IPS-18a (cell line): Measurements from ENCODE around the gene DNAJC22.

Source experiments
- H3K27ac ChIP-seq: one replicate; pipeline ENCODE4 v1.5.1; 2013; ENCODE audit warnings: low read length
- H3K27me3 ChIP-seq: one replicate; pipeline ENCODE4 v1.6.1; 2013; ENCODE audit warnings: mild to moderate bottlenecking, low read length; ENCODE audit not compliant: control insufficient read depth, insufficient read depth
- H3K36me3 ChIP-seq: one replicate; pipeline ENCODE4 v1.6.1; 2013; ENCODE audit warnings: low read depth, low read length; ENCODE audit not compliant: control insufficient read depth
- H3K4me1 ChIP-seq: one replicate; pipeline ENCODE4 v1.6.1; 2013; ENCODE audit warnings: low read depth, low read length; ENCODE audit not compliant: control insufficient read depth
- H3K4me3 ChIP-seq: one replicate; pipeline ENCODE4 v1.5.1; 2013; ENCODE audit warnings: low read length
- H3K9ac ChIP-seq: one replicate; pipeline ENCODE4 v1.6.1; 2013; ENCODE audit warnings: mild to moderate bottlenecking, low read length, moderate library complexity
- H3K9me3 ChIP-seq: one replicate; pipeline ENCODE4 v1.6.1; 2013; ENCODE audit warnings: low read depth, low read length; ENCODE audit not compliant: control insufficient read depth

The DNAJC22 gene

DNA sequence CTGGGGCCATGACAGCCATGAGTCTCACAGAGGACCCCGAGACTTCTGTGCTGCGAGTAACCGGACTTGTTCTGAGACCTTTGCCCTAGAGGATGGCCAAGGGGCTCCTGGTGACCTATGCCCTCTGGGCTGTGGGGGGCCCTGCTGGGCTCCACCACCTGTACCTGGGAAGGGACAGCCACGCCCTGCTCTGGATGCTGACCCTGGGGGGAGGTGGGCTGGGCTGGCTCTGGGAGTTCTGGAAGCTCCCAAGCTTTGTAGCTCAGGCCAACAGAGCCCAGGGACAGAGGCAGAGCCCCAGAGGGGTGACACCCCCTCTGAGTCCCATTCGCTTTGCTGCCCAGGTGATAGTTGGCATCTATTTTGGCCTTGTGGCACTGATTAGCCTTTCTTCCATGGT is 2.1 kb downstream of the DNAJC22 start:
- no peak overlapping the region for H3K9ac ChIP-seq
- H3K4me3 ChIP-seq, result no peak overlapping the region
- H3K27me3 ChIP-seq, result peaks cover 63% of the 10 kb centered on the region
- H3K4me1 ChIP-seq, result peaks cover 7% of the 10 kb centered on the region
- no peaks in the 10 kb centered on the region for H3K9me3 ChIP-seq
- H3K27ac ChIP-seq, result no peak overlapping the region
- H3K36me3 ChIP-seq, result no peaks in the 10 kb centered on the region

GRCh38 chr12:49349266-49349665 is 2.6 kb downstream of the DNAJC22 start:
- Histone ChIP-seq H3K36me3 (no peaks in the 10 kb centered on the region), H3K9ac (no peak overlapping the region), H3K4me1 (peaks cover 7% of the 10 kb centered on the region), H3K27me3 (peaks cover 59% of the 10 kb centered on the region), H3K9me3 (no peaks in the 10 kb centered on the region), H3K4me3 (no peak overlapping the region), H3K27ac (no peak overlapping the region)

GRCh38 chr12:49352351-49352750 is 5.7 kb downstream of the DNAJC22 start:
- Histone ChIP-seq H3K4me1 (peaks cover 2% of the 10 kb centered on the region), H3K9me3 (no peaks in the 10 kb centered on the region), H3K27ac (no peak overlapping the region), H3K4me3 (no peak overlapping the region), H3K27me3 (peaks cover 28% of the 10 kb centered on the region), H3K9ac (no peak overlapping the region), H3K36me3 (no peaks in the 10 kb centered on the region)

- H3K4me3 ChIP-seq, result no peak overlapping the region
- H3K27me3 ChIP-seq, result no peaks in the 10 kb centered on the region
- H3K9ac ChIP-seq, result no peak overlapping the region
- H3K4me1 ChIP-seq, result no peaks in the 10 kb centered on the region
- H3K27ac ChIP-seq, result no peak overlapping the region
- H3K36me3 ChIP-seq, result no peaks in the 10 kb centered on the region
- no peaks in the 10 kb centered on the region for H3K9me3 ChIP-seq
Measured at GRCh38 chr12:49355913-49356312, 9.2 kb downstream of the DNAJC22 start.

- H3K36me3 ChIP-seq, result no peaks in the 10 kb centered on the region
- H3K4me1 ChIP-seq, result no peaks in the 10 kb centered on the region
- no peak overlapping the region for H3K9ac ChIP-seq
- H3K4me3 ChIP-seq, result no peak overlapping the region
- no peaks in the 10 kb centered on the region for H3K9me3 ChIP-seq
- H3K27me3 ChIP-seq, result no peaks in the 10 kb centered on the region
- no peak overlapping the region for H3K27ac ChIP-seq
Measured at GRCh38 chr12:49357103-49357678, 10.5 kb downstream of the DNAJC22 start.

GRCh38 chr12:49358483-49359141 is 11.9 kb downstream of the DNAJC22 start:
- Histone ChIP-seq H3K36me3 (no peaks in the 10 kb centered on the region), H3K4me3 (no peak overlapping the region), H3K27me3 (no peaks in the 10 kb centered on the region), H3K27ac (no peak overlapping the region), H3K9me3 (no peaks in the 10 kb centered on the region), H3K9ac (no peak overlapping the region), H3K4me1 (no peaks in the 10 kb centered on the region)

GRCh38 chr12:49359671-49360070 is 13.0 kb downstream of the DNAJC22 start:
- H3K27ac ChIP-seq, result no peak overlapping the region
- no peak overlapping the region for H3K9ac ChIP-seq

GRCh38 chr12:49362077-49362476 is 15.4 kb downstream of the DNAJC22 start:
- no peaks in the 10 kb centered on the region for H3K36me3 ChIP-seq
- H3K9me3 ChIP-seq, result no peaks in the 10 kb centered on the region
- peaks cover 12% of the 10 kb centered on the region for H3K27me3 ChIP-seq
- no peak overlapping the region for H3K9ac ChIP-seq
- H3K4me3 ChIP-seq, result no peak overlapping the region
- H3K4me1 ChIP-seq, result no peaks in the 10 kb centered on the region
- no peak overlapping the region for H3K27ac ChIP-seq

More at GRCh38 chr12:49359671-49360070, 13.0 kb downstream of the DNAJC22 start:
- peaks cover 1% of the 10 kb centered on the region for H3K27me3 ChIP-seq
- H3K4me3 ChIP-seq, result no peak overlapping the region
- H3K4me1 ChIP-seq, result no peaks in the 10 kb centered on the region
- H3K36me3 ChIP-seq, result no peaks in the 10 kb centered on the region
- H3K9me3 ChIP-seq, result no peaks in the 10 kb centered on the region

DNA sequence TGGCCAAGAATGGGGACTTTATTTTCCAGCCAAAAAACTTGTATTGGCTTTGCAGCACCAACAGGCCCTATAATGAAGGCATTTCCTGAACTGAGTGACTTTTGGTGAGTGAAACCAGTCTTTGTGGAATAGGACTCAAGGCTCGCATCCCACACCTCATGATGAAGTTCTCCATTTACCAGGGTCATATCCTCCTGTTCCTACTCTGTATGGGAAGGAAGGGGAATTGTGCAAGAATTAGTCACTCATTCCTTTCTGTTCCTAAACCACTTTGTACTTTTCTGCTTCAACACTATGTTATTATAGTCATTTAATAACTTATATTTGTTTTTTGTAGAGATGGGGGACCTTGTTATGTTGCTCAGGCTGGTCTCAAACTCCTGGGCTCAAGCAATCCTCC is 18.3 kb downstream of the DNAJC22 start:
- Histone ChIP-seq H3K27ac (no peak overlapping the region), H3K27me3 (peaks cover 12% of the 10 kb centered on the region), H3K9me3 (no peaks in the 10 kb centered on the region), H3K36me3 (no peaks in the 10 kb centered on the region), H3K9ac (no peak overlapping the region), H3K4me1 (peaks cover 15% of the 10 kb centered on the region), H3K4me3 (no peak overlapping the region)

DNA sequence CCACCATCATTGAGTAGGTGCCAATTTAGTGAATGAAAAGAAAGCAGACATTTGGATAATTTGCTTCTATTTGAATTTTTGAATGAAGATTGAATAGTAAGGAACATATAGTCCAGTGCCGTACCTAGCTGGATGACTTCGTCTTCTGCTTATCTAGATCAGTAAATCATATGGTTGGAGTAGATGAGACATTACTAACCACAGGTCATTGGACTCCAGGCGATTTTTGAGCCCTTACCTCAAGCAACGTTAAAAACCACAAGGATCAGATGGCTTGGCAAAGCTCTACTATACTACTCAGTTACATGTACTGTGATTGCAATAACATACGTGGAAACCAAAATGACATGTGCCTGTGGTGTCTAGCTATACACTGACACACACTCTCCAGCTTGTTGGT is 18.9 kb downstream of the DNAJC22 start:
- H3K9ac ChIP-seq, result no peak overlapping the region

DNA sequence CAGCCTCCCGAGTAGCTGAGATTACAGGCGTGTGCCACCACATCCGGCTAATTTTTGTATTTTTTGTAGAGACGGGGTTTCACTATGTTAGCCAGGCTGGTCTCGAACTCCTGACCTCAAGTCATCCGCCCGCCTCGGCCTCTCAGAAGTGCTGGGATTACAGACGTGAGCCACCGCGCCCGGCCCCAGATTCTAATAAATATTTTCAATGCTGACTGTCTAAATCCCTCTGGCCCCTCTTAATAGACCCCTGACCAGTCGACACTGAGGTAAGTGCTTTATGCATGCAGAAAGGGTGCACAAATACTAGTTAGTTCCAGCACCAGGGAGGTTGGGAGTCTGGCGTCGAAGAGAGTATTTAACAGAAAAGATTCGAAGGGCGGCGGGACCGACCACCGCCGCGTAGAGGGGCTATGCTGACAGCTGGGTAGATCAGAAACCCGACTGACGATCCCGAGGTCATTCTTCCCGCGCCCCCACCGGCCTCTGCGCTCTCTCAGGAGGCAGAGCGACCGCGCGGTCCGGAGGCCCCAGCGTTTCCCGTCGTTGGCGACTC is 19.5 kb downstream of the DNAJC22 start:
- Histone ChIP-seq H3K27ac (peak overlapping the region; percentile 91), H3K9me3 (no peaks in the 10 kb centered on the region), H3K27me3 (peaks cover 12% of the 10 kb centered on the region), H3K4me3 (peak overlapping the region; percentile 97), H3K4me1 (peaks cover 16% of the 10 kb centered on the region), H3K36me3 (no peaks in the 10 kb centered on the region), H3K9ac (peak overlapping the region; percentile 93)

More for the DNA sequence above, 18.9 kb downstream of the DNAJC22 start:
- H3K4me1 ChIP-seq, result peaks cover 16% of the 10 kb centered on the region
- no peaks in the 10 kb centered on the region for H3K9me3 ChIP-seq
- H3K36me3 ChIP-seq, result no peaks in the 10 kb centered on the region
- H3K4me3 ChIP-seq, result no peak overlapping the region
- H3K27me3 ChIP-seq, result peaks cover 12% of the 10 kb centered on the region
- H3K27ac ChIP-seq, result no peak overlapping the region
